NOMO-1 treated with dmso at 0.1 percent for 144 hours (cell line): Measurements from ENCODE around the gene SCUBE1.

ENCODE experiments used
- DNase-seq: peaks from one replicate; lab custom pipeline; 2025; ENCODE audit not compliant: unreplicated experiment; lab: John Stamatoyannopoulos, UW

SCUBE1 gene

GRCh38 chr22:43202756-43203410, 140.3 kb downstream of the SCUBE1 start:
- no peak for DNase-seq

- no peak for DNase-seq
Measured at GRCh38 chr22:43202326-43202725, 140.8 kb downstream of the SCUBE1 start.

- DNase-seq, result no peak
Measured at GRCh38 chr22:43201486-43202219, 141.5 kb downstream of the SCUBE1 start.

- no peak for DNase-seq
Measured at GRCh38 chr22:43200555-43200954, 142.6 kb downstream of the SCUBE1 start.

GRCh38 chr22:43200031-43200430, 143.1 kb downstream of the SCUBE1 start:
- DNase-seq, result no peak

- DNase-seq, result no peak
Measured at GRCh38 chr22:43199541-43199940, 143.6 kb downstream of the SCUBE1 start.

GRCh38 chr22:43198936-43199335, 144.2 kb downstream of the SCUBE1 start:
- no peak for DNase-seq

- DNase-seq, result no peak
Measured at GRCh38 chr22:43198126-43198525, 145.0 kb downstream of the SCUBE1 start.

- no peak for DNase-seq
Measured at GRCh38 chr22:43197271-43197941, 145.8 kb downstream of the SCUBE1 start.

- DNase-seq, result no peak
Measured at GRCh38 chr22:43191831-43192230, 151.3 kb downstream of the SCUBE1 start.

- no peak for DNase-seq
Measured at GRCh38 chr22:43188829-43189545, 154.2 kb downstream of the SCUBE1 start.

GRCh38 chr22:43187171-43188099, 155.7 kb downstream of the SCUBE1 start:
- DNase-seq, result peak; percentile 89

GRCh38 chr22:43186272-43187170, 156.7 kb downstream of the SCUBE1 start, which contains the start of gene TTLL12:
Gene TTLL12, minus strand, starts transcription at chr22:43187134. Its CDS starts 65 bp downstream, at chr22:43187069.
- DNase-seq, result no peak

- no peak for DNase-seq
Measured at GRCh38 chr22:43185860-43186261, 157.3 kb downstream of the SCUBE1 start.

GRCh38 chr22:43183496-43184277, 159.5 kb downstream of the SCUBE1 start:
- DNase-seq, result no peak

GRCh38 chr22:43182726-43183125, 160.4 kb downstream of the SCUBE1 start:
- DNase-seq, result no peak

- no peak for DNase-seq
Measured at GRCh38 chr22:43182118-43182517, 161.1 kb downstream of the SCUBE1 start.

- no peak for DNase-seq
Measured at GRCh38 chr22:43181321-43182076, 161.7 kb downstream of the SCUBE1 start.
